H9 (cell line): ENCODE measurements around the gene NRG3. TPM values are rescaled to one million over a fixed set of nuclear protein-coding genes. Genes with fewer than 3 reads are reported as not detected.

Experiments used
- DNase-seq: peaks from one replicate; pipeline ENCODE4 v3.0.0-alpha.2; 2017
- H2AFZ ChIP-seq: one replicate; pipeline ENCODE4 v1.6.1; 2013; ENCODE audit warnings: mild to moderate bottlenecking, low read length, control low read depth, moderate library complexity
- H2AK5ac ChIP-seq: 2 replicates; pipeline ENCODE4 v1.6.1; 2013; ENCODE audit warnings: low read length, control low read depth, mixed read lengths; ENCODE audit not compliant: insufficient read length
- H2BK120ac ChIP-seq: one replicate; pipeline ENCODE4 v1.6.1; 2013; ENCODE audit warnings: low read depth, mild to moderate bottlenecking, low read length, control low read depth, inconsistent platforms; ENCODE audit not compliant: poor library complexity, severe bottlenecking
- H2BK12ac ChIP-seq: 2 replicates; pipeline ENCODE4 v1.6.1; 2013; ENCODE audit warnings: low read length, control low read depth, mixed read lengths, low read depth; ENCODE audit not compliant: insufficient read length
- H2BK15ac ChIP-seq: 2 replicates; pipeline ENCODE4 v1.6.1; 2013; ENCODE audit warnings: low read depth, low read length, control low read depth
- H2BK20ac ChIP-seq: one replicate; pipeline ENCODE4 v1.6.1; 2013; ENCODE audit warnings: low read depth, mild to moderate bottlenecking, low read length, control low read depth, inconsistent platforms; ENCODE audit not compliant: poor library complexity, severe bottlenecking
- H2BK5ac ChIP-seq: 2 replicates; pipeline ENCODE4 v1.6.1; 2013; ENCODE audit warnings: low read length, control low read depth, mixed read lengths; ENCODE audit not compliant: insufficient read length
- H3K14ac ChIP-seq: 2 replicates; pipeline ENCODE4 v1.6.1; 2013; ENCODE audit warnings: low read length, control low read depth; ENCODE audit not compliant: insufficient read depth
- H3K18ac ChIP-seq: 2 replicates; pipeline ENCODE4 v1.6.1; 2013; ENCODE audit warnings: low read depth, mild to moderate bottlenecking, mixed read lengths, low read length, control low read depth; ENCODE audit not compliant: insufficient read length
- H3K23ac ChIP-seq: 2 replicates; pipeline ENCODE4 v1.6.1; 2013; ENCODE audit warnings: low read length, control low read depth, mixed read lengths, low read depth; ENCODE audit not compliant: insufficient read length
- H3K23me2 ChIP-seq: 2 replicates; pipeline ENCODE4 v1.6.1; 2013; ENCODE audit warnings: low read depth, mild to moderate bottlenecking, mixed read lengths, low read length, control low read depth; ENCODE audit not compliant: insufficient read length, poor library complexity, severe bottlenecking
- H3K27ac ChIP-seq: 2 replicates; pipeline ENCODE4 v1.5.1; 2013; ENCODE audit warnings: low read length, control low read depth, mixed read lengths, low read depth; ENCODE audit not compliant: insufficient read length
- H3K27me3 ChIP-seq: 2 replicates; pipeline ENCODE4 v1.6.1; 2013; ENCODE audit warnings: low read length, control low read depth, inconsistent platforms; ENCODE audit not compliant: insufficient read depth
- H3K4ac ChIP-seq: 2 replicates; pipeline ENCODE4 v1.6.1; 2013; ENCODE audit warnings: low read depth, mild to moderate bottlenecking, control low read depth, inconsistent platforms, low read length, moderate library complexity
- H3K4me1 ChIP-seq: 2 replicates; pipeline ENCODE4 v1.6.1; 2013; ENCODE audit warnings: low read length, control low read depth, inconsistent platforms; ENCODE audit not compliant: insufficient read depth
- H3K4me2 ChIP-seq: 2 replicates; pipeline ENCODE4 v1.6.1; 2013; ENCODE audit warnings: low read length, control low read depth, mixed read lengths; ENCODE audit not compliant: insufficient read length, insufficient read depth
- H3K56ac ChIP-seq: 2 replicates; pipeline ENCODE4 v1.6.1; 2013; ENCODE audit warnings: low read depth, mild to moderate bottlenecking, mixed read lengths, low read length, control low read depth; ENCODE audit not compliant: insufficient read length
- H3K79me1 ChIP-seq: 2 replicates; pipeline ENCODE4 v1.6.1; 2013; ENCODE audit warnings: low read depth, mild to moderate bottlenecking, moderate library complexity, low read length, control low read depth, inconsistent platforms; ENCODE audit not compliant: insufficient read depth, poor library complexity, severe bottlenecking
- H3K79me2 ChIP-seq: 2 replicates; pipeline ENCODE4 v1.6.1; 2013; ENCODE audit warnings: low read length, control low read depth, inconsistent platforms; ENCODE audit not compliant: insufficient read depth
- H3K9ac ChIP-seq: 2 replicates; pipeline ENCODE4 v1.6.1; 2013; ENCODE audit warnings: low read length, control low read depth, mixed read lengths; ENCODE audit not compliant: insufficient read length; ENCODE audit errors: extremely low read depth
- H3K9me3 ChIP-seq: one replicate; pipeline ENCODE4 v1.6.1; 2013; ENCODE audit warnings: low read depth, low read length, inconsistent platforms; ENCODE audit not compliant: control insufficient read depth
- H3T11ph ChIP-seq: one replicate; pipeline ENCODE4 v1.6.1; 2013; ENCODE audit warnings: mild to moderate bottlenecking, low read length, control low read depth, inconsistent platforms
- H4K20me1 ChIP-seq: one replicate; pipeline ENCODE4 v1.6.1; 2013; ENCODE audit not compliant: control insufficient read depth, insufficient read length, insufficient read depth
- H4K5ac ChIP-seq: 2 replicates; pipeline ENCODE4 v1.6.1; 2013; ENCODE audit warnings: low read depth, mild to moderate bottlenecking, mixed read lengths, low read length, control low read depth; ENCODE audit not compliant: insufficient read length
- H4K8ac ChIP-seq: replicated peaks from 2 replicates; pipeline ENCODE4 v1.6.1; 2013; ENCODE audit warnings: low read length, control low read depth, mixed read lengths, low read depth; ENCODE audit not compliant: insufficient read length
- H4K91ac ChIP-seq: 2 replicates; pipeline ENCODE4 v1.6.1; 2013; ENCODE audit warnings: low read depth, mild to moderate bottlenecking, moderate library complexity, mixed read lengths, low read length, control low read depth; ENCODE audit not compliant: insufficient read length
- H3K27ac Mint-ChIP-seq, 3 experiments: 2 replicates in 2 of 3; 3 replicates in 1 of 3; pipeline ENCODE4 v1.8.0; 2020 to 2021; ENCODE audit warnings: mixed read lengths in 3 of 3, mild to moderate bottlenecking in 1 of 3, moderate library complexity in 1 of 3
- H3K27me3 Mint-ChIP-seq: 2 replicates; pipeline ENCODE4 v1.8.0; 2021; ENCODE audit warnings: low read depth, mild to moderate bottlenecking, moderate library complexity, mixed read lengths
- H3K36me3 Mint-ChIP-seq, 3 experiments: 2 replicates in 2 of 3; 3 replicates in 1 of 3; pipeline ENCODE4 v1.8.0; 2020 to 2021; ENCODE audit warnings: low read depth in 3 of 3, mixed read lengths in 3 of 3; ENCODE audit not compliant: insufficient read depth in 1 of 3
- H3K4me1 Mint-ChIP-seq, 2 experiments: 2 replicates each; pipeline ENCODE4 v1.8.0; 2020; ENCODE audit warnings: mixed read lengths in 2 of 2
- H3K4me3 Mint-ChIP-seq, 2 experiments: 2 replicates in 1 of 2; 3 replicates in 1 of 2; pipeline ENCODE4 v1.8.0; 2020 to 2021; ENCODE audit warnings: mild to moderate bottlenecking in 2 of 2, mixed read lengths in 2 of 2, moderate library complexity in 1 of 2
- H3K9me3 Mint-ChIP-seq, 2 experiments: 2 replicates in 1 of 2; 3 replicates in 1 of 2; pipeline ENCODE4 v1.8.0; 2020; ENCODE audit warnings: mild to moderate bottlenecking in 2 of 2, mixed read lengths in 2 of 2, moderate library complexity in 1 of 2
- CTCF ChIP-seq: fragments of 200-600 bp; sonication (generic); conservative IDR thresholded peaks from 3 replicates; pipeline ENCODE4 v1.8.0; 2021; ENCODE audit warnings: antibody characterized with exemption, mild to moderate bottlenecking
- WGBS: extraction: QIAGEN DNeasy Blood & Tissue Kit; methylation state at CpG from one replicate; pipeline ENCODE4 v1.1.7; 2013; ENCODE audit warnings: missing lambda C conversion rate, low lambda C conversion rate, mixed read lengths; ENCODE audit not compliant: insufficient read length; ENCODE audit errors: extremely low coverage; 5-methylcytosine and 5-hydroxymethylcytosine counted together
- total RNA-seq: library from RNA; stranded (reverse); gene quantifications from 2 replicates; pipeline ENCODE4 v1.2.1, GENCODE V29; 2021

NRG3 gene
- total RNA-seq, 1 experiment from 2014 or later: 1.6 TPM

DNA sequence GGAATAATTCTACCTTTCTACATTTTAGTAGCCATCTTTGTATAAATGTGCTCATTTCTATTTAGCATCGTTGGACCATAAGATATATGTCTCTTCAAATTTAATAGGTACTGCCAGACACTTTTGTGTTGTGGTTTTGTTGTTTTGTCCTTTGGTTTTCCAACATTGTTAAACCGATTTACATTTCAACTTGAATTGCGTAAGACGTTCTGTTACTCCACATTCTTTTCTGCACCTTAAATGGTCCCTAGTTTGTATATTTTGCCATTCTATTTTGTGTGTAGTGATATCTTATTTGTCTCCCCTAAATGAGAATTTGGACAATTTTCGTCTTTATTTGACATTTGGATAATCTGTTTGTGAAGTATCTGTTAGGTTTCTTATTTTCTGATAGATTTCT, 1015.6 kb downstream of the NRG3 start:
- no peaks in the 10 kb centered on the region for H3K9me3 ChIP-seq
- H3K9ac ChIP-seq: no peak overlapping the region
- H3K18ac ChIP-seq: no peak overlapping the region
- no peak overlapping the region for H2AFZ ChIP-seq
- H4K8ac ChIP-seq: no peak overlapping the region
- H3K4ac ChIP-seq: no peak overlapping the region
- H3K79me1 ChIP-seq: no peaks in the 10 kb centered on the region
- no peak overlapping the region for H4K5ac ChIP-seq
- H3K23ac ChIP-seq: no peak overlapping the region
- H3K27ac ChIP-seq: no peak overlapping the region
- Mint-ChIP-seq H3K9me3 (peaks cover 0 to 2% of the 10 kb centered on the region in 2 experiments; a peak in 1 of 5 replicates), H3K4me3 (no peak overlapping the region), H3K27me3 (no peaks in the 10 kb centered on the region), H3K27ac (no peak overlapping the region), H3K36me3 (peaks cover 0 to 2% (median 0%) of the 10 kb centered on the region in 3 experiments; a peak in 2 of 7 replicates), H3K4me1 (peaks cover 15 to 17% of the 10 kb centered on the region in 2 experiments)
- no peak for TF ChIP-seq CTCF
- H3T11ph ChIP-seq: no peak overlapping the region
- H3K4me2 ChIP-seq: no peak overlapping the region
- H2BK15ac ChIP-seq: no peak overlapping the region
- no peak overlapping the region for H2BK12ac ChIP-seq
- H2BK120ac ChIP-seq: no peak overlapping the region
- WGBS: no CpG with 5 or more reads among the region's 5 CpGs
- no peak overlapping the region for H4K91ac ChIP-seq
- no peaks in the 10 kb centered on the region for H3K27me3 ChIP-seq
- H3K79me2 ChIP-seq: no peaks in the 10 kb centered on the region
- H3K14ac ChIP-seq: no peak overlapping the region
- DNase-seq: no peak
- no peak overlapping the region for H3K56ac ChIP-seq
- H3K4me1 ChIP-seq: no peaks in the 10 kb centered on the region
- H3K23me2 ChIP-seq: no peaks in the 10 kb centered on the region
- no peak overlapping the region for H2BK20ac ChIP-seq
- H4K20me1 ChIP-seq: no peaks in the 10 kb centered on the region
- no peak overlapping the region for H2AK5ac ChIP-seq
- no peak overlapping the region for H2BK5ac ChIP-seq
